Urinary bladder (tissue), 4 donors: ENCODE measurements around the gene KLHL15. TPM values are rescaled to one million over a fixed set of nuclear protein-coding genes. Genes with fewer than 3 reads are reported as not detected.

Experiments used
- DNase-seq: peaks from one replicate; pipeline ENCODE4 v3.0.0-alpha.2; 2015; ENCODE audit errors: extremely low spot score
- H3K27ac ChIP-seq: one replicate; pipeline ENCODE4 v1.5.1; 2013; ENCODE audit warnings: low read depth, mild to moderate bottlenecking, moderate library complexity
- H3K36me3 ChIP-seq: one replicate; pipeline ENCODE4 v1.6.1; 2013; ENCODE audit warnings: mild to moderate bottlenecking, moderate library complexity; ENCODE audit not compliant: insufficient read depth
- H3K4me1 ChIP-seq: one replicate; pipeline ENCODE4 v1.6.1; 2013; ENCODE audit warnings: mild to moderate bottlenecking, moderate library complexity; ENCODE audit not compliant: insufficient read depth
- H3K4me3 ChIP-seq: one replicate; pipeline ENCODE4 v1.5.1; 2013; ENCODE audit warnings: low read depth, low read length
- WGBS: extraction: QIAGEN DNeasy Blood & Tissue Kit; methylation state at CpG from one replicate; pipeline ENCODE4 v1.1.7; 2013; 5-methylcytosine and 5-hydroxymethylcytosine counted together
- polyA plus RNA-seq: library from polyadenylated mRNA; stranded (reverse); fragments of 200-250 nt; gene quantifications from one replicate; pipeline ENCODE4 v1.2.3, GENCODE V29; 2013
- total RNA-seq: library from RNA; depleted of rRNA; stranded (reverse); fragments of >200 nt; gene quantifications from one replicate; pipeline ENCODE4 v1.2.3, GENCODE V29; 2014
- donor health status: healthy with polysubstance abuse.
- donor health status: healthy.

Gene KLHL15
- total and polyA plus RNA-seq, 2 donors = 5.3 to 29.0 TPM

- no peaks in the 10 kb centered on the region for H3K36me3 ChIP-seq
- no peak for DNase-seq
- WGBS = 96% methylated on average over 11 of the region's 11 CpGs
- no peak overlapping the region for H3K27ac ChIP-seq
- H3K4me3 ChIP-seq = no peak overlapping the region
- no peaks in the 10 kb centered on the region for H3K4me1 ChIP-seq
These were observed 73.1 kb downstream of the KLHL15 start for GRCh38 chrX:23953908-23954269.

GRCh38 chrX:23952984-23953907 is 73.7 kb downstream of the KLHL15 start:
- no peak for DNase-seq
- no peak overlapping the region for H3K4me3 ChIP-seq

GRCh38 chrX:23952391-23952790 is 74.6 kb downstream of the KLHL15 start:
- Histone ChIP-seq H3K36me3 (no peaks in the 10 kb centered on the region), H3K4me1 (no peaks in the 10 kb centered on the region), H3K4me3 (no peak overlapping the region), H3K27ac (no peak overlapping the region)
- 68% methylated on average over 3 of the region's 3 CpGs for WGBS
- DNase-seq = no peak

More at GRCh38 chrX:23952984-23953907, 73.7 kb downstream of the KLHL15 start:
- no peak overlapping the region for H3K27ac ChIP-seq
- no peaks in the 10 kb centered on the region for H3K36me3 ChIP-seq
- no peaks in the 10 kb centered on the region for H3K4me1 ChIP-seq
- WGBS = 39% methylated on average over 9 of the region's 9 CpGs

- WGBS = 79% methylated on average over 1 of the region's 1 CpG
- Histone ChIP-seq H3K4me1 (no peaks in the 10 kb centered on the region), H3K27ac (no peak overlapping the region), H3K36me3 (no peaks in the 10 kb centered on the region), H3K4me3 (no peak overlapping the region)
- DNase-seq = no peak
These were observed 81.8 kb downstream of the KLHL15 start for GRCh38 chrX:23945206-23945605.

- DNase-seq = no peak
- no peaks in the 10 kb centered on the region for H3K36me3 ChIP-seq
- H3K4me3 ChIP-seq = no peak overlapping the region
- no peak overlapping the region for H3K27ac ChIP-seq
- H3K4me1 ChIP-seq = no peaks in the 10 kb centered on the region
- WGBS = 17% methylated on average over 1 of the region's 1 CpG
These were observed 82.8 kb downstream of the KLHL15 start for GRCh38 chrX:23944234-23944633.

GRCh38 chrX:23939203-23939602 is 87.8 kb downstream of the KLHL15 start:
- H3K36me3 ChIP-seq = no peaks in the 10 kb centered on the region
- no peak overlapping the region for H3K27ac ChIP-seq
- 67% methylated on average over 1 of the region's 1 CpG for WGBS
- no peaks in the 10 kb centered on the region for H3K4me1 ChIP-seq
- no peak for DNase-seq
- H3K4me3 ChIP-seq = no peak overlapping the region

GRCh38 chrX:23938690-23939089 is 88.3 kb downstream of the KLHL15 start:
- H3K36me3 ChIP-seq = no peaks in the 10 kb centered on the region
- 63% methylated on average over 1 of the region's 1 CpG for WGBS
- H3K27ac ChIP-seq = no peak overlapping the region
- DNase-seq = no peak
- H3K4me3 ChIP-seq = no peak overlapping the region
- H3K4me1 ChIP-seq = no peaks in the 10 kb centered on the region

GRCh38 chrX:23937100-23937499 is 89.9 kb downstream of the KLHL15 start:
- Histone ChIP-seq H3K4me1 (no peaks in the 10 kb centered on the region), H3K27ac (no peak overlapping the region), H3K36me3 (no peaks in the 10 kb centered on the region), H3K4me3 (no peak overlapping the region)
- no peak for DNase-seq
- WGBS = 85% methylated on average over 4 of the region's 4 CpGs

GRCh38 chrX:23936180-23936579 is 90.8 kb downstream of the KLHL15 start:
- WGBS = 53% methylated on average over 1 of the region's 1 CpG
- Histone ChIP-seq H3K36me3 (no peaks in the 10 kb centered on the region), H3K27ac (no peak overlapping the region), H3K4me3 (no peak overlapping the region), H3K4me1 (no peaks in the 10 kb centered on the region)
- no peak for DNase-seq

- 76% methylated on average over 11 of the region's 11 CpGs for WGBS
- Histone ChIP-seq H3K4me3 (no peak overlapping the region), H3K27ac (no peak overlapping the region), H3K4me1 (no peaks in the 10 kb centered on the region), H3K36me3 (no peaks in the 10 kb centered on the region)
- DNase-seq = no peak
These were observed 91.9 kb downstream of the KLHL15 start for GRCh38 chrX:23935106-23935505.

Other genes with a start within 250 kb of the KLHL15 start
- 130 TPM for gene SAT1, start 244.0 kb downstream of the KLHL15 start, total RNA-seq
- 216 TPM for gene SAT1, start 244.0 kb downstream of the KLHL15 start, polyA plus RNA-seq
- gene APOO, start 119.2 kb downstream of the KLHL15 start, total RNA-seq = 10.6 TPM
- gene APOO, start 119.2 kb downstream of the KLHL15 start, polyA plus RNA-seq = 10.9 TPM
- not detected for gene CXorf58, start 119.2 kb downstream of the KLHL15 start, total RNA-seq
- 0.09 TPM for gene CXorf58, start 119.2 kb downstream of the KLHL15 start, polyA plus RNA-seq
- 261 TPM for gene EIF2S3, start 27.8 kb upstream of the KLHL15 start, total RNA-seq
- gene EIF2S3, start 27.8 kb upstream of the KLHL15 start, polyA plus RNA-seq = 85.5 TPM
- 112 TPM for gene ZFX, start 122.5 kb upstream of the KLHL15 start, total RNA-seq
- 14.0 TPM for gene ZFX, start 122.5 kb upstream of the KLHL15 start, polyA plus RNA-seq